Neural cell (in vitro differentiated cells): ENCODE measurements around the gene RAI1. TPM values are rescaled to one million over a fixed set of nuclear protein-coding genes. Genes with fewer than 3 reads are reported as not detected.

Experiments used
- H2AFZ ChIP-seq: fragments of 200-600, 300-800 bp; sonication (generic), shearing (Covaris generic); 2 replicates; pipeline ENCODE4 v1.6.0; 2014; ENCODE audit warnings: low read depth, mild to moderate bottlenecking, antibody characterized with exemption, low read length, moderate library complexity
- H3F3A ChIP-seq: fragments of 200-600 bp; shearing (Covaris generic); 2 replicates; pipeline ENCODE4 v1.6.1; 2016; ENCODE audit warnings: mild to moderate bottlenecking, moderate library complexity, mixed read lengths, antibody characterized with exemption, low read length; ENCODE audit not compliant: insufficient read depth, poor library complexity, severe bottlenecking
- H3K27ac ChIP-seq: fragments of 200-600, 300-800 bp; sonication (generic), shearing (Covaris generic); 2 replicates; pipeline ENCODE4 v1.5.1; 2014; ENCODE audit warnings: mild to moderate bottlenecking, low read length, moderate library complexity
- H3K27me3 ChIP-seq: fragments of 300-800, 200-600 bp; sonication (generic), shearing (Covaris generic); 2 replicates; pipeline ENCODE4 v1.6.0; 2014; ENCODE audit warnings: mild to moderate bottlenecking, low read depth, low read length, moderate library complexity; ENCODE audit not compliant: insufficient read depth
- H3K36me3 ChIP-seq: fragments of 300-800, 200-600 bp; sonication (generic), shearing (Covaris generic); 2 replicates; pipeline ENCODE4 v1.5.1; 2014; ENCODE audit warnings: mild to moderate bottlenecking, antibody characterized with exemption, low read length, moderate library complexity; ENCODE audit not compliant: insufficient read depth
- H3K4me2 ChIP-seq: fragments of 300-800, 200-600 bp; sonication (generic), shearing (Covaris generic); 2 replicates; pipeline ENCODE4 v1.6.0; 2014; ENCODE audit warnings: mild to moderate bottlenecking, low read length
- H3K4me3 ChIP-seq: fragments of 300-800, 200-600 bp; sonication (generic), shearing (Covaris generic); 2 replicates; pipeline ENCODE4 v1.5.1; 2014; ENCODE audit warnings: mild to moderate bottlenecking, low read length, moderate library complexity
- H3K79me2 ChIP-seq: fragments of 200-600 bp; shearing (Covaris generic); replicated peaks from 2 replicates; pipeline ENCODE4 v1.6.0; 2014; ENCODE audit warnings: mild to moderate bottlenecking, low read length, moderate library complexity; ENCODE audit not compliant: insufficient read depth
- H3K9ac ChIP-seq: fragments of 300-800, 200-600 bp; sonication (generic), shearing (Covaris generic); 2 replicates; pipeline ENCODE4 v1.6.1; 2016; ENCODE audit warnings: mild to moderate bottlenecking, low read length, mixed read lengths
- H3K9me2 ChIP-seq: fragments of 200-600 bp; shearing (Covaris generic); 2 replicates; pipeline ENCODE4 v1.6.1; 2016; ENCODE audit warnings: mild to moderate bottlenecking, low read length, mixed read lengths; ENCODE audit not compliant: insufficient read depth
- H3K9me3 ChIP-seq: fragments of 200-600, 300-800 bp; sonication (generic), shearing (Covaris generic); 2 replicates; pipeline ENCODE4 v1.6.1; 2016; ENCODE audit warnings: mild to moderate bottlenecking, mixed run types, low read length, moderate library complexity, mixed read lengths
- H4K20me1 ChIP-seq: fragments of 200-600 bp; shearing (Covaris generic); 2 replicates; pipeline ENCODE4 v1.6.1; 2016; ENCODE audit warnings: mild to moderate bottlenecking, mixed run types; ENCODE audit not compliant: insufficient read depth
- CTCF ChIP-seq: fragments of 450-650 bp; IDR thresholded peaks from 2 replicates; pipeline ENCODE4 v1.5.1; 2014; ENCODE audit warnings: antibody characterized with exemption, mild to moderate bottlenecking, moderate library complexity; ENCODE audit not compliant: poor library complexity, severe bottlenecking
- EP300 ChIP-seq: fragments of 450-650 bp; conservative IDR thresholded peaks from 2 replicates; pipeline ENCODE4 v1.6.1; 2014; ENCODE audit warnings: antibody characterized with exemption, mild to moderate bottlenecking, moderate library complexity; ENCODE audit not compliant: poor library complexity, severe bottlenecking
- EZH2 ChIP-seq: fragments of 200-600, 300-800 bp; shearing (Covaris generic), sonication (generic); IDR thresholded peaks from 2 replicates; pipeline ENCODE4 v1.6.1; 2014; ENCODE audit warnings: antibody characterized with exemption, low read length, borderline replicate concordance, mild to moderate bottlenecking; ENCODE audit not compliant: insufficient read depth, poor library complexity, severe bottlenecking
- MXI1 ChIP-seq: fragments of 450-650 bp; conservative IDR thresholded peaks from 2 replicates; pipeline ENCODE4 v1.6.1; 2014; ENCODE audit warnings: antibody characterized with exemption, mild to moderate bottlenecking; ENCODE audit not compliant: poor library complexity, severe bottlenecking
- POLR2AphosphoS5 ChIP-seq: IDR thresholded peaks from 2 replicates; pipeline ENCODE4 v1.6.1; 2012
- RAD21 ChIP-seq: fragments of 450-650 bp; conservative IDR thresholded peaks from 2 replicates; pipeline ENCODE4 v1.6.1; 2014; ENCODE audit warnings: antibody characterized with exemption, mild to moderate bottlenecking, moderate library complexity
- SMC3 ChIP-seq: fragments of 450-650 bp; conservative IDR thresholded peaks from 2 replicates; pipeline ENCODE4 v1.6.1; 2014; ENCODE audit warnings: antibody characterized with exemption, mild to moderate bottlenecking, moderate library complexity; ENCODE audit not compliant: poor library complexity
- TAF1 ChIP-seq: IDR thresholded peaks from 2 replicates; pipeline ENCODE4 v1.6.1; 2012; ENCODE audit warnings: low read depth
- polyA plus RNA-seq: library from polyadenylated mRNA; depleted of rRNA; stranded (reverse); fragments of >200 nt; gene quantifications from 2 replicates; pipeline ENCODE4 v1.2.3, GENCODE V29; 2014
- TF ChIP-seq, protein P1 (sequence below): IDR thresholded peaks from 2 replicates; pipeline ENCODE4 v1.6.1; 2012; ENCODE audit warnings: borderline replicate concordance

RAI1 gene
- polyA plus RNA-seq, 1 donor from 2014 or later: 16.9 TPM

DNA sequence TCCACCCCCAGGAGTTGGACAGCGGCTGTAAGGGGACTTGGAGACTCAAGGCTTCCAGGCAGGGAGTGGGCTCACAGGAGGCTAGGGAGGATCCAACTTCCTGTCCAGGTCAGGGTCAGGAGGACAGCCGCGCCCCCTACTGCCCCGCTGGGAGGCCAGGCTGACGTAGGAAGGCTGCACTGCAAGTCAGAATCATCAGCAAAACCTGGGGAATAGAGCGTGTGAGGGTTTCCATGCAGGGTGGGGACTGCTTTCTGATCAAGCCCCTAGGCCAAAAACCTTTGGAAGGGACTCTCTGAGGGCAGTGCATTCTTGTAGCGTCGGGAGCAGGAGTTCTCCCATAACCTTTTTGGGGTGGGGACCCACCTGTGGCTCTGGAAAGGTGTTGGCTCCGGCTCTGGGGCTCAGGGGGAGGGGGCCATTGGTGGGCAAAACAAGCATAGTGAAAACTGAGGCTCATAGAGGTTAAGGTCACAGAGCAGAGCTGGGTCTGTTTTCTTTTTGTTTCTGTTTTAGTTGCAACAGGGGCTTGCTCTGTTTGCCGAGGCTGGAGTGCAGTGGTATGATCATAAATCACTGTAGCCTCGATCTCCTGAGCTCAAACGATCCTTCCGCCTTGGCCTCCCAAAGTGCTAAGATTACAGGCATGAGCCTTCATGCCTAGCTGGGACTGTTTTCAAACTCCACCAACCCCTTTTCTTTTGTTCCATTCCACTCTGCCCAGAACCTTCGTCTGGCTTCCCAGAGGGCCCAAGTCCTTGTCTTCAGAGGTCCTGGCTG lies 22.1 kb downstream of the RAI1 start:
- H3K4me3 ChIP-seq: no peak overlapping the region
- H3K27ac ChIP-seq: no peak overlapping the region
- H3K9me2 ChIP-seq: no peaks in the 10 kb centered on the region
- H3K27me3 ChIP-seq: no peaks in the 10 kb centered on the region
- H3F3A ChIP-seq: no peaks in the 10 kb centered on the region
- H3K9me3 ChIP-seq: no peaks in the 10 kb centered on the region
- H3K79me2 ChIP-seq: peaks cover 87% of the 10 kb centered on the region
- TF ChIP-seq SMC3 (no peak), POLR2AphosphoS5 (no peak)
- H3K4me2 ChIP-seq: no peak overlapping the region
- no peaks in the 10 kb centered on the region for H3K36me3 ChIP-seq
- H4K20me1 ChIP-seq: no peaks in the 10 kb centered on the region
- H2AFZ ChIP-seq: no peak overlapping the region
- H3K9ac ChIP-seq: no peak overlapping the region

- TF ChIP-seq EP300: no peak
- TF ChIP-seq MXI1: no peak
- TF ChIP-seq SMC3: no peak
- TF ChIP-seq RAD21: no peak
- no peak for TF ChIP-seq TAF1
- Histone ChIP-seq H3K4me3 (no peak overlapping the region), H3K9me3 (no peaks in the 10 kb centered on the region), H3K79me2 (peaks cover 77% of the 10 kb centered on the region), H3K36me3 (no peaks in the 10 kb centered on the region), H3F3A (no peaks in the 10 kb centered on the region), H4K20me1 (no peaks in the 10 kb centered on the region), H3K9me2 (no peaks in the 10 kb centered on the region), H3K27ac (no peak overlapping the region), H2AFZ (no peak overlapping the region), H3K4me2 (no peak overlapping the region), H3K27me3 (no peaks in the 10 kb centered on the region), H3K9ac (no peak overlapping the region)
Observed at GRCh38 chr17:17704931-17705330, 23.7 kb downstream of the RAI1 start.

DNA sequence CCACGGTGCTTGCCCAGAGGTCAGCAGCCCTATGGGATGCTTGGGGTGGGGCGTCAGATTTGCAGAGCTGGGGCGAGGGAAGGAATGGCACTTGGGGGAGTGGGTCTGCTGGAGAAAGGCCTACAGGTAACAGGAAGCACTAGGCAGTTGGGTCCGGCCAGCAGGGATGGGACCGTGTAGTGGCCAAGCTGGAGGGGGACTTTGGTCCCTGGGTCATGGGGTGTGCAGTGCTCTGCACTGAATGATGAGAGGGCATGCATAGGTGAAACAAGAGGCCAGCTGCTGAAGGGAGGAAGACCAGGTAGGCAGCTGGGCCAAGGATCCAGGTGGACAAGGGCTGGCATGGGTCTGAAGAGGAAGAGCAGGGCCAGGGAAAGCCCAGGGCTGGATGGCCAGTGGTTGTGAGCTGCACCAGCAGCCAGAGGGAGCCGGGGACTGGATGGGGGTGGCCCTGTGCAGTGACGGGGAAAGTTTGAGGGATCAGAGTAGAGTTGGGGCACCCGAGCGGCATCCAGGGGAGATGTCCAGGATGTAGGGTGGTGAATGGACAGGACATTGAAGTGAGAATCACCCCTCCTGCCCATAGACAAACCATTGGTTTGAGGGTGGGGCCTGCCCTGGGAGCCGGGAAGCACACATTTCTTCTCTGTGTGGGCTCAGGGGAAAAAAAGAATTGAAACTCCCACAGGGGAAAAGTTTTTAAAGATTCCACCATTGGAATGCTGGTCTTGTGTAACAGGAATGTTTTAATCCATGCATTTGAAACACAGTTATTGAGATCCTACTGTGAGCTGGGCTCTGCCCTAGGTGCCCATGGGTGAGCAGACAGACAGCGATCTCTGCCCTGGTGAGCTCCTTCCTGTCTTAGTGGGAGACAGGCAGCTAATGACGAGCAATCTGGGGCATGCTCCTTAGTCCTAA lies 25.1 kb downstream of the RAI1 start:
- no peaks in the 10 kb centered on the region for H3K9me3 ChIP-seq
- peaks cover 73% of the 10 kb centered on the region for H3K79me2 ChIP-seq
- H3K27me3 ChIP-seq: no peaks in the 10 kb centered on the region
- H3K27ac ChIP-seq: no peak overlapping the region
- H3K9ac ChIP-seq: no peak overlapping the region
- H3K4me2 ChIP-seq: no peak overlapping the region
- no peak overlapping the region for H2AFZ ChIP-seq
- TF ChIP-seq CTCF (no peak), MXI1 (no peak), SMC3 (no peak), RAD21 (no peak), TAF1 (no peak), POLR2AphosphoS5 (no peak), EZH2 (no peak), EP300 (no peak)
- TF ChIP-seq, protein P1, sequence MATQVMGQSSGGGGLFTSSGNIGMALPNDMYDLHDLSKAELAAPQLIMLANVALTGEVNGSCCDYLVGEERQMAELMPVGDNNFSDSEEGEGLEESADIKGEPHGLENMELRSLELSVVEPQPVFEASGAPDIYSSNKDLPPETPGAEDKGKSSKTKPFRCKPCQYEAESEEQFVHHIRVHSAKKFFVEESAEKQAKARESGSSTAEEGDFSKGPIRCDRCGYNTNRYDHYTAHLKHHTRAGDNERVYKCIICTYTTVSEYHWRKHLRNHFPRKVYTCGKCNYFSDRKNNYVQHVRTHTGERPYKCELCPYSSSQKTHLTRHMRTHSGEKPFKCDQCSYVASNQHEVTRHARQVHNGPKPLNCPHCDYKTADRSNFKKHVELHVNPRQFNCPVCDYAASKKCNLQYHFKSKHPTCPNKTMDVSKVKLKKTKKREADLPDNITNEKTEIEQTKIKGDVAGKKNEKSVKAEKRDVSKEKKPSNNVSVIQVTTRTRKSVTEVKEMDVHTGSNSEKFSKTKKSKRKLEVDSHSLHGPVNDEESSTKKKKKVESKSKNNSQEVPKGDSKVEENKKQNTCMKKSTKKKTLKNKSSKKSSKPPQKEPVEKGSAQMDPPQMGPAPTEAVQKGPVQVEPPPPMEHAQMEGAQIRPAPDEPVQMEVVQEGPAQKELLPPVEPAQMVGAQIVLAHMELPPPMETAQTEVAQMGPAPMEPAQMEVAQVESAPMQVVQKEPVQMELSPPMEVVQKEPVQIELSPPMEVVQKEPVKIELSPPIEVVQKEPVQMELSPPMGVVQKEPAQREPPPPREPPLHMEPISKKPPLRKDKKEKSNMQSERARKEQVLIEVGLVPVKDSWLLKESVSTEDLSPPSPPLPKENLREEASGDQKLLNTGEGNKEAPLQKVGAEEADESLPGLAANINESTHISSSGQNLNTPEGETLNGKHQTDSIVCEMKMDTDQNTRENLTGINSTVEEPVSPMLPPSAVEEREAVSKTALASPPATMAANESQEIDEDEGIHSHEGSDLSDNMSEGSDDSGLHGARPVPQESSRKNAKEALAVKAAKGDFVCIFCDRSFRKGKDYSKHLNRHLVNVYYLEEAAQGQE: no peak
- no peaks in the 10 kb centered on the region for H3K36me3 ChIP-seq
- no peaks in the 10 kb centered on the region for H3K9me2 ChIP-seq
- peaks cover 5% of the 10 kb centered on the region for H4K20me1 ChIP-seq
- no peak overlapping the region for H3K4me3 ChIP-seq
- H3F3A ChIP-seq: no peaks in the 10 kb centered on the region
